Measurements from ENCODE around the gene FKBP10.

The FKBP10 gene

DNA sequence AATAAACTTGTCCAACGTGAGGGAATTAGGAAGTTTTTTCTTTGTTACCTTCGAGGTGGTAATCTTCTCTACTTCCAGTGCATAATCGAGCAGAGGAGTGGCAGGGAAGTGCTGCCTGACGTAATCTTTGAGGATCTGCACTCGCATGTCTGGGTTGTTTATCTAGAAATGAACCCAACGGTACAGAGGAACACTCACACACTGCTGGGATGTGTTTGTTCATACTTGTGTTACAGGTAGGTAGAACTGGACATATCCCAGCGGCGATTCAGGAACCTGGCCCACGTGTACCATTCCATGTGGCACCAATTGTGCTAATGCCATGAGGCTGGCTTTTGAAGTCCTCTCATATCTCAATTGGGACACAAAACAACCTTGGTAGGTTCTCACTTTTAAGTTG lies 56.6 kb downstream of the FKBP10 start:
- H3K36me3 ChIP-seq (replicated peaks; ENCODE audit: insufficient read depth, low read length) = no peaks in the 10 kb centered on the region
- TF ChIP-seq EZH2 (optimal IDR thresholded peaks at IDR 0.05; ENCODE audit: low read depth, low read length) = no peak
- no peak for TF ChIP-seq EZH2phosphoT487 (IDR thresholded peaks at IDR 0.05; ENCODE audit: low read length)
- TF ChIP-seq, protein P1, sequence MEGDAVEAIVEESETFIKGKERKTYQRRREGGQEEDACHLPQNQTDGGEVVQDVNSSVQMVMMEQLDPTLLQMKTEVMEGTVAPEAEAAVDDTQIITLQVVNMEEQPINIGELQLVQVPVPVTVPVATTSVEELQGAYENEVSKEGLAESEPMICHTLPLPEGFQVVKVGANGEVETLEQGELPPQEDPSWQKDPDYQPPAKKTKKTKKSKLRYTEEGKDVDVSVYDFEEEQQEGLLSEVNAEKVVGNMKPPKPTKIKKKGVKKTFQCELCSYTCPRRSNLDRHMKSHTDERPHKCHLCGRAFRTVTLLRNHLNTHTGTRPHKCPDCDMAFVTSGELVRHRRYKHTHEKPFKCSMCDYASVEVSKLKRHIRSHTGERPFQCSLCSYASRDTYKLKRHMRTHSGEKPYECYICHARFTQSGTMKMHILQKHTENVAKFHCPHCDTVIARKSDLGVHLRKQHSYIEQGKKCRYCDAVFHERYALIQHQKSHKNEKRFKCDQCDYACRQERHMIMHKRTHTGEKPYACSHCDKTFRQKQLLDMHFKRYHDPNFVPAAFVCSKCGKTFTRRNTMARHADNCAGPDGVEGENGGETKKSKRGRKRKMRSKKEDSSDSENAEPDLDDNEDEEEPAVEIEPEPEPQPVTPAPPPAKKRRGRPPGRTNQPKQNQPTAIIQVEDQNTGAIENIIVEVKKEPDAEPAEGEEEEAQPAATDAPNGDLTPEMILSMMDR (IDR thresholded peaks at IDR 0.05; ENCODE audit: low read length) = no peak
- peaks cover 3% of the 10 kb centered on the region; the same call in 1 of the 2 replicates for H3F3A ChIP-seq (ENCODE audit: insufficient read depth, low read length)

DNA sequence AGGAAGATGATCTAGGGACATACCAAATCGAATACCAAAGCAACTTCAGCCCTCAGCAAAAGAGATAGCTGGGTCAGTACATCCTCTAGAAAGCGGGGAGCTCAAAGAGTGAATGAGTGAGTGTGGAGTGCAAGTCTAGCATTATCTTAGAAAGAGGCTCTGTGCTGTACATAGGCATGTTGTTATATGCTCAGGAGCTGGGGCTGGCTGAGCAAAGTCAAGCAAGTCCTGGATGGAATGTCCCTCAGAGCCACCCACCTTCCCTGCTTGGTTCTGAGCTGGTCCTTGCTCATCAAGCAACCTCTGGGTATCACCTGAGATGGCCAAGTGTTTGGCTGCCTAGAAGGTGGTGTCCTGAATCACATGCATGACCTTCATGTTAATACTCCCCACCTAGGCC lies 57.3 kb downstream of the FKBP10 start:
- Histone ChIP-seq H2AFZ (ENCODE audit: low read length) (no peak overlapping the region), H3K4me3 (ENCODE audit: low read length) (no peak overlapping the region), H3K4me1 (ENCODE audit: low read length) (no peaks in the 10 kb centered on the region), H3F3A (ENCODE audit: insufficient read depth, low read length) (peaks cover 3% of the 10 kb centered on the region; the same call in 1 of the 2 replicates), H3K27ac (ENCODE audit: low read length) (no peak overlapping the region), H3K9me2 (replicated peaks; ENCODE audit: insufficient read depth, low read length) (no peaks in the 10 kb centered on the region), H3K9me3 (replicated peaks; ENCODE audit: insufficient read depth, low read length) (no peaks in the 10 kb centered on the region), H3K4me2 (ENCODE audit: low read depth, low read length) (no peak overlapping the region), H4K20me1 (ENCODE audit: insufficient read depth, low read length) (no peaks in the 10 kb centered on the region), H3K27me3 (replicated peaks; ENCODE audit: insufficient read depth, low read length) (no peaks in the 10 kb centered on the region), H3K79me2 (ENCODE audit: low read length) (peaks cover 1% of the 10 kb centered on the region), H3K36me3 (replicated peaks; ENCODE audit: insufficient read depth, low read length) (no peaks in the 10 kb centered on the region), H3K9ac (ENCODE audit: low read length) (no peak overlapping the region)
- DNase-seq = no peak
- no peak for TF ChIP-seq EZH2phosphoT487 (IDR thresholded peaks at IDR 0.05; ENCODE audit: low read length)
- TF ChIP-seq, protein P1 (IDR thresholded peaks at IDR 0.05; ENCODE audit: low read length) = no peak
- TF ChIP-seq EZH2 (optimal IDR thresholded peaks at IDR 0.05; ENCODE audit: low read depth, low read length) = no peak

More for the DNA sequence above, 56.6 kb downstream of the FKBP10 start:
- H3K9me3 ChIP-seq (replicated peaks; ENCODE audit: insufficient read depth, low read length) = no peaks in the 10 kb centered on the region
- no peaks in the 10 kb centered on the region for H3K9me2 ChIP-seq (replicated peaks; ENCODE audit: insufficient read depth, low read length)
- no peak for DNase-seq
- no peak overlapping the region for H2AFZ ChIP-seq (ENCODE audit: low read length)
- no peak overlapping the region for H3K4me3 ChIP-seq (ENCODE audit: low read length)
- H3K9ac ChIP-seq (ENCODE audit: low read length) = no peak overlapping the region
- no peaks in the 10 kb centered on the region for H4K20me1 ChIP-seq (ENCODE audit: insufficient read depth, low read length)
- no peak overlapping the region for H3K27ac ChIP-seq (ENCODE audit: low read length)
- H3K4me2 ChIP-seq (ENCODE audit: low read depth, low read length) = no peak overlapping the region
- no peaks in the 10 kb centered on the region for H3K4me1 ChIP-seq (ENCODE audit: low read length)
- no peaks in the 10 kb centered on the region for H3K27me3 ChIP-seq (replicated peaks; ENCODE audit: insufficient read depth, low read length)
- H3K79me2 ChIP-seq (ENCODE audit: low read length) = peaks cover 8% of the 10 kb centered on the region

DNA sequence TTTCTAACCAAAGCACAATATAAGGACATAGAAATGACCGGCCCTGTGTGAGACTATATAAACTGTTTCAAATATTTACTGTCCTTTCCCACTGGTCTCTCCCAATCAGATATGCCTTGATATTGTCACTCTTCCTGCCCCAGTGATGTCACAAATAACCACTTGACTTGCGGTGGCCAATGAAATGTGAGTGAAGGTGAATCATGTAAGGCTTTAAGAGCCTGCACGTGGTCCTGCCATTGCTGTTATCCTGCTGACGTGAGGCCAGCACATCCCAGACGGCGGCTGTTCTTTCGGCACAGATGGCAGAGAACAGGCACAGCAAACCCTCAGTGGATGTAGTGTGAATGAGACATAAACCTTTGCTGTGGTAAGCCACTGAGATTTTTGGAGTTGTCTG lies 57.8 kb downstream of the FKBP10 start:
- Histone ChIP-seq H3K9me3 (replicated peaks; ENCODE audit: insufficient read depth, low read length) (no peaks in the 10 kb centered on the region), H3F3A (ENCODE audit: insufficient read depth, low read length) (peaks cover under 1% of the 10 kb centered on the region; the same call in 1 of the 2 replicates), H2AFZ (ENCODE audit: low read length) (no peak overlapping the region), H4K20me1 (ENCODE audit: insufficient read depth, low read length) (no peaks in the 10 kb centered on the region), H3K9me2 (replicated peaks; ENCODE audit: insufficient read depth, low read length) (no peaks in the 10 kb centered on the region), H3K4me2 (ENCODE audit: low read depth, low read length) (no peak overlapping the region), H3K79me2 (ENCODE audit: low read length) (no peaks in the 10 kb centered on the region), H3K27ac (ENCODE audit: low read length) (no peak overlapping the region), H3K27me3 (replicated peaks; ENCODE audit: insufficient read depth, low read length) (no peaks in the 10 kb centered on the region), H3K36me3 (replicated peaks; ENCODE audit: insufficient read depth, low read length) (no peaks in the 10 kb centered on the region), H3K9ac (ENCODE audit: low read length) (no peak overlapping the region), H3K4me1 (ENCODE audit: low read length) (no peaks in the 10 kb centered on the region), H3K4me3 (ENCODE audit: low read length) (no peak overlapping the region)
- TF ChIP-seq, protein P1 (IDR thresholded peaks at IDR 0.05; ENCODE audit: low read length) = no peak
- TF ChIP-seq EZH2phosphoT487 (IDR thresholded peaks at IDR 0.05; ENCODE audit: low read length) (no peak), EZH2 (optimal IDR thresholded peaks at IDR 0.05; ENCODE audit: low read depth, low read length) (no peak)
- no peak for DNase-seq
